ENCODE data around the gene MBNL3. TPM values are rescaled to one million over a fixed set of nuclear protein-coding genes. Genes with fewer than 3 reads are reported as not detected.

The MBNL3 gene
- total RNA-seq, 1 donor from 2014 or later, result 10.4 TPM

DNA sequence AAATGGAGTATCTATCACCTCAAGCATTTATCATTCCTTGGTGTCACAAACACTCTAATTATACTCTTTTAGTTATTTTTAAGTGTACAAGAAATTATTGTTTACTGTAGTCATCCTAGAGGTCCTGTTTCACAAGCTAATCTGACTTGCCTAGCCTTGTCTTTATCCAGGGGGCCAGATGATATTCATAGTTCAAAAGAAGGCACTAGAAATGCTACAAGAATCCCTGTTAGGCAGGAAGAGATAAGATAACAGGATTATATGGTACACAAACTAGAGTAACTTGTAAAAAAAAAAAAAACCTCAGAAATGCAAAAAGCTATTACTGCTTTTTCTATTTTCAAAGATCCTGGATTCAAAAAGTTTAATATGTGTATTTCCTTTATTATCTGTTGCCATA, 95.8 kb downstream of the MBNL3 start:
- Mint-ChIP-seq H3K27ac (ENCODE audit: unreplicated experiment) (no peak overlapping the region), H3K27me3 (ENCODE audit: unreplicated experiment) (no peaks in the 10 kb centered on the region), H3K4me1 (ENCODE audit: unreplicated experiment) (peaks cover 6% of the 10 kb centered on the region), H3K4me3 (ENCODE audit: unreplicated experiment) (no peak overlapping the region), H3K9me3 (ENCODE audit: unreplicated experiment) (no peaks in the 10 kb centered on the region), H3K36me3 (ENCODE audit: low read depth, unreplicated experiment) (no peaks in the 10 kb centered on the region)
- DNase-seq (ENCODE audit: low spot score), result no peak
- no peak for TF ChIP-seq CTCF (IDR thresholded peaks at IDR 0.05; ENCODE audit: unreplicated experiment)

- Mint-ChIP-seq H3K4me1 (ENCODE audit: unreplicated experiment) (peaks cover 6% of the 10 kb centered on the region), H3K27me3 (ENCODE audit: unreplicated experiment) (no peaks in the 10 kb centered on the region), H3K9me3 (ENCODE audit: unreplicated experiment) (no peaks in the 10 kb centered on the region), H3K4me3 (ENCODE audit: unreplicated experiment) (no peak overlapping the region), H3K36me3 (ENCODE audit: low read depth, unreplicated experiment) (no peaks in the 10 kb centered on the region), H3K27ac (ENCODE audit: unreplicated experiment) (no peak overlapping the region)
- no peak for TF ChIP-seq CTCF (IDR thresholded peaks at IDR 0.05; ENCODE audit: unreplicated experiment)
- no peak for DNase-seq (ENCODE audit: low spot score)
Measured at GRCh38 chrX:132390792-132391191, 98.0 kb downstream of the MBNL3 start.

- no peak for TF ChIP-seq CTCF (IDR thresholded peaks at IDR 0.05; ENCODE audit: unreplicated experiment)
- no peaks in the 10 kb centered on the region for H3K36me3 Mint-ChIP-seq (ENCODE audit: low read depth, unreplicated experiment)
- H3K9me3 Mint-ChIP-seq (ENCODE audit: unreplicated experiment), result no peaks in the 10 kb centered on the region
- no peaks in the 10 kb centered on the region for H3K27me3 Mint-ChIP-seq (ENCODE audit: unreplicated experiment)
- no peak overlapping the region for H3K27ac Mint-ChIP-seq (ENCODE audit: unreplicated experiment)
- no peak for DNase-seq (ENCODE audit: low spot score)
- H3K4me1 Mint-ChIP-seq (ENCODE audit: unreplicated experiment), result peaks cover 6% of the 10 kb centered on the region
- H3K4me3 Mint-ChIP-seq (ENCODE audit: unreplicated experiment), result no peak overlapping the region
Measured at GRCh38 chrX:132389480-132389879, 99.4 kb downstream of the MBNL3 start.

DNA sequence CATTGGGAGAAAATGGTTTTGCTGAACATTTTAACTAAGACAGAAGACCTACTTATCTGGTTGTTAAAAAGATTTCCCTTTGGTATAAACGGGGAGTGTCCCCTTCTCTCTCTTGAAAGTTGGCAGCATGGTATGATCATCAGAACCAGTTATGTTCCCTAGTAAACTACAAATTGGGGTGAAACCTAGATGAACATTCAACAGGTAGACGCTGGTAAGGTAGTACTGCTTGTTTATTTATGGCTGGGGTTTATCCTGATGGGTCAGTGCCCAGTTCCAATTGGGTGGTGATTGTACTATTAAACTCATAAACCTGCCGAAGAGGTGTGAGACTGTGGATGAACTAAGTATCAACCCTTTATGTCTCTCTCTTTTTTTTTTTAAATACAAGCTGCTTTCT, 100.5 kb downstream of the MBNL3 start:
- Mint-ChIP-seq H3K27me3 (ENCODE audit: unreplicated experiment) (no peaks in the 10 kb centered on the region), H3K9me3 (ENCODE audit: unreplicated experiment) (no peaks in the 10 kb centered on the region), H3K27ac (ENCODE audit: unreplicated experiment) (no peak overlapping the region), H3K4me1 (ENCODE audit: unreplicated experiment) (peaks cover 6% of the 10 kb centered on the region), H3K36me3 (ENCODE audit: low read depth, unreplicated experiment) (no peaks in the 10 kb centered on the region), H3K4me3 (ENCODE audit: unreplicated experiment) (no peak overlapping the region)
- no peak for TF ChIP-seq CTCF (IDR thresholded peaks at IDR 0.05; ENCODE audit: unreplicated experiment)
- DNase-seq (ENCODE audit: low spot score), result no peak

- Mint-ChIP-seq H3K4me3 (ENCODE audit: unreplicated experiment) (no peak overlapping the region), H3K27ac (ENCODE audit: unreplicated experiment) (no peak overlapping the region), H3K9me3 (ENCODE audit: unreplicated experiment) (no peaks in the 10 kb centered on the region), H3K27me3 (ENCODE audit: unreplicated experiment) (no peaks in the 10 kb centered on the region), H3K36me3 (ENCODE audit: low read depth, unreplicated experiment) (no peaks in the 10 kb centered on the region), H3K4me1 (ENCODE audit: unreplicated experiment) (no peaks in the 10 kb centered on the region)
- TF ChIP-seq CTCF (IDR thresholded peaks at IDR 0.05; ENCODE audit: unreplicated experiment), result no peak
- DNase-seq (ENCODE audit: low spot score), result no peak
Measured at GRCh38 chrX:132384301-132384700, 104.5 kb downstream of the MBNL3 start.
